Colonic mucosa (tissue), 4 donors: ENCODE data around the gene IGFBP4. TPM values are rescaled to one million over a fixed set of nuclear protein-coding genes. Genes with fewer than 3 reads are reported as not detected.

Source experiments
- DNase-seq: peaks from one replicate; pipeline ENCODE4 v3.0.0-alpha.2; 2020
- H3K27ac ChIP-seq: fragments of 200-600 bp; one replicate; pipeline ENCODE4 v1.8.0; 2021
- H3K27me3 ChIP-seq: fragments of 200-600 bp; one replicate; pipeline ENCODE4 v1.8.0; 2021
- H3K36me3 ChIP-seq: fragments of 200-600 bp; one replicate; pipeline ENCODE4 v1.8.0; 2021
- H3K4me1 ChIP-seq: fragments of 200-600 bp; one replicate; pipeline ENCODE4 v1.8.0; 2021; ENCODE audit warnings: mild to moderate bottlenecking
- H3K4me3 ChIP-seq: fragments of 200-600 bp; one replicate; pipeline ENCODE4 v1.8.0; 2021
- H3K9ac ChIP-seq, 2 donors: one replicate each; pipeline ENCODE4 v1.7.0; 2013; ENCODE audit warnings: control low read depth in 2 of 2, low read depth in 2 of 2, low read length in 2 of 2
- H3K9me3 ChIP-seq: fragments of 200-600 bp; one replicate; pipeline ENCODE4 v1.8.0; 2021
- CTCF ChIP-seq: fragments of 200-600 bp; IDR thresholded peaks from one replicate; pipeline ENCODE4 v1.8.0; 2022; ENCODE audit warnings: antibody characterized with exemption, mild to moderate bottlenecking
- intact Hi-C: fragments of 100-400 bp; cut with DNase I; formaldehyde crosslinking; loops from one replicate; pipeline ENCODE4 v1.14.1; 2022
- total RNA-seq, 2 donors: library from RNA; stranded (reverse); fragmentation: NEBNext Ultra II Directional in 1 of 2; extraction: Animal tissue kit (Norgen Biotek cat#: 25700) in 1 of 2; gene quantifications; one replicate each; pipeline ENCODE4 v1.2.1, GENCODE V29; 2021
- donor health status: healthy.
- donor health status: DM: no; HTN: no; CAD: no.
- donor health status: DM: no; HTN: no; CAD: no.

The IGFBP4 gene
- total RNA-seq, 2 donors from 2014 or later = 182 to 291 TPM

- DNase-seq = no peak
- Histone ChIP-seq H3K9me3 (no peaks in the 10 kb centered on the region), H3K9ac (no peak overlapping the region), H3K4me1 (no peaks in the 10 kb centered on the region), H3K27me3 (no peaks in the 10 kb centered on the region), H3K27ac (no peak overlapping the region), H3K4me3 (no peak overlapping the region), H3K36me3 (no peaks in the 10 kb centered on the region)
- no peak for TF ChIP-seq CTCF
- intact Hi-C loops = no loop called here
Observed at GRCh38 chr17:40503154-40503553, 59.9 kb downstream of the IGFBP4 start.

- H3K4me3 ChIP-seq = no peak overlapping the region
- no peaks in the 10 kb centered on the region for H3K36me3 ChIP-seq
- no peaks in the 10 kb centered on the region for H3K9me3 ChIP-seq
- no peaks in the 10 kb centered on the region for H3K27me3 ChIP-seq
- DNase-seq = no peak
- H3K9ac ChIP-seq = no peak overlapping the region
- no peak for TF ChIP-seq CTCF
- intact Hi-C loops = no loop called here
- no peak overlapping the region for H3K27ac ChIP-seq
- no peaks in the 10 kb centered on the region for H3K4me1 ChIP-seq
Observed at GRCh38 chr17:40506786-40507185, 63.5 kb downstream of the IGFBP4 start.

Other genes with a start within 250 kb of the IGFBP4 start
- gene WIPF2, start 224.1 kb upstream of the IGFBP4 start, total RNA-seq = 10 to 100 TPM; 34.5 to 42.0 TPM
- gene CDC6, start 155.6 kb upstream of the IGFBP4 start, total RNA-seq = 10 to 100 TPM in 1 of 2 donors, 1 to 10 TPM in 1; 8.5 to 40.8 TPM
- 10 to 100 TPM; 25.6 to 46.7 TPM for gene RARA, start 134.3 kb upstream of the IGFBP4 start, total RNA-seq
- under 1 TPM; 0.40 to 0.85 TPM for gene GJD3, start 78.7 kb upstream of the IGFBP4 start, total RNA-seq
- gene TOP2A, start 25.6 kb upstream of the IGFBP4 start, total RNA-seq = 100 to 1,000 TPM in 1 of 2 donors, 10 to 100 TPM in 1; 46.2 to 124 TPM
- gene TNS4, start 58.2 kb downstream of the IGFBP4 start, total RNA-seq = 10 to 100 TPM in 1 of 2 donors, 1 to 10 TPM in 1; 8.8 to 20.4 TPM
- gene CCR7, start 122.0 kb downstream of the IGFBP4 start, total RNA-seq = 1 to 10 TPM in 1 of 2 donors, under 1 TPM in 1; 0.72 to 1.9 TPM
- 10 to 100 TPM; 73.0 to 80.9 TPM for gene SMARCE1, start 204.4 kb downstream of the IGFBP4 start, total RNA-seq
- gene KRT222, start 221.7 kb downstream of the IGFBP4 start, total RNA-seq = under 1 TPM in 1 of 2 donors, not detected in 1; 0.69 TPM